ENCODE results near the gene CLEC4G. TPM values are rescaled to one million over a fixed set of nuclear protein-coding genes. Genes with fewer than 3 reads are reported as not detected.

Gene CLEC4G
- total RNA-seq, 4 donors from 2014 or later, result 0.55 to 1.1 TPM; not detected in 2

DNA sequence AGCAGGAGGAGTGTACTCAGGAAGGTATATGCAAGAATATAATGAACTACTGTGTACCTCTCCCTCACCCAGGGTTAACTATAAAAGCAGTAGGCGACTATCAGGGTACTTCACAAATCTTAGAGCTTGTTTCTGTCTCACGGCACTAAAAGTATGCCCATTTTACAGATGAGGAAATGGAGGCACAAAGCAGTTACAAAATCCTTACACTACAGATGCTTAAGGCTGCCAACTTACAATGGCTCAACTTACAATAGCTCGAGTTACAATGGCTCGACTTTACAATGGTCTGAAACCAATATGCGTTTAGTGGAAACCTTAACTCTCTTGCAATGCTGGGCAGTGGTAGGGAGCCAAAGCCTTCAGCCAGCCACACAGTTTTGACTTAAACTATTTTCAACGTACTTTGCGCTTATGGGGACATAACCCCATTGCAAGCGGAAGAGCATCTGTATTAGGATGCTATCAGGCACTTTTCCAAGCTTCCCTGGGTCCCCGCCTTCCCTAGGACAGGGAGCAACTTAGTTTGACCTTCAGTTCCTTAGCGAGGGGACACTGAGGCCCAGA, 34.1 kb downstream of the CLEC4G start:
- no peak for DNase-seq
- in situ Hi-C loops (cut with MboI; ENCODE audit: low pct_ligation_motif_present in 1 of 4, low pct_unique_long_range_greater_than_20kb in 1 of 4, low sequenced_read_pairs in 3 of 4), result no loop called here
- TF ChIP-seq POLR2AphosphoS5 (IDR thresholded peaks at IDR 0.05) (no peak), POLR2A (IDR thresholded peaks at IDR 0.05) (no peak), EP300 (IDR thresholded peaks at IDR 0.05; ENCODE audit: low read depth) (no peak)
- TF ChIP-seq, protein P1, sequence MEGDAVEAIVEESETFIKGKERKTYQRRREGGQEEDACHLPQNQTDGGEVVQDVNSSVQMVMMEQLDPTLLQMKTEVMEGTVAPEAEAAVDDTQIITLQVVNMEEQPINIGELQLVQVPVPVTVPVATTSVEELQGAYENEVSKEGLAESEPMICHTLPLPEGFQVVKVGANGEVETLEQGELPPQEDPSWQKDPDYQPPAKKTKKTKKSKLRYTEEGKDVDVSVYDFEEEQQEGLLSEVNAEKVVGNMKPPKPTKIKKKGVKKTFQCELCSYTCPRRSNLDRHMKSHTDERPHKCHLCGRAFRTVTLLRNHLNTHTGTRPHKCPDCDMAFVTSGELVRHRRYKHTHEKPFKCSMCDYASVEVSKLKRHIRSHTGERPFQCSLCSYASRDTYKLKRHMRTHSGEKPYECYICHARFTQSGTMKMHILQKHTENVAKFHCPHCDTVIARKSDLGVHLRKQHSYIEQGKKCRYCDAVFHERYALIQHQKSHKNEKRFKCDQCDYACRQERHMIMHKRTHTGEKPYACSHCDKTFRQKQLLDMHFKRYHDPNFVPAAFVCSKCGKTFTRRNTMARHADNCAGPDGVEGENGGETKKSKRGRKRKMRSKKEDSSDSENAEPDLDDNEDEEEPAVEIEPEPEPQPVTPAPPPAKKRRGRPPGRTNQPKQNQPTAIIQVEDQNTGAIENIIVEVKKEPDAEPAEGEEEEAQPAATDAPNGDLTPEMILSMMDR (IDR thresholded peaks at IDR 0.05), result no peak
- no peaks in the 10 kb centered on the region for H3K9me3 ChIP-seq
- intact Hi-C loops (cut with DNase I; ENCODE audit: low total_unique reads), result no loop called here
- H3K4me3 ChIP-seq, result no peak overlapping the region
- H3K27me3 ChIP-seq, result peaks cover 22% of the 10 kb centered on the region
- 30 to 81% methylated on average over 2 to 10 of the region's 10 CpGs for WGBS, 2 donors (ENCODE audit: low coverage in 1 of 2)
- H3K36me3 ChIP-seq, result no peaks in the 10 kb centered on the region
- no peaks in the 10 kb centered on the region for H3K4me1 ChIP-seq
- no peak overlapping the region for H3K27ac ChIP-seq

- intact Hi-C loops (cut with DNase I; ENCODE audit: low total_unique reads), result no loop called here
Observed at GRCh38 chr19:7694499-7694898, 37.4 kb downstream of the CLEC4G start.

DNA sequence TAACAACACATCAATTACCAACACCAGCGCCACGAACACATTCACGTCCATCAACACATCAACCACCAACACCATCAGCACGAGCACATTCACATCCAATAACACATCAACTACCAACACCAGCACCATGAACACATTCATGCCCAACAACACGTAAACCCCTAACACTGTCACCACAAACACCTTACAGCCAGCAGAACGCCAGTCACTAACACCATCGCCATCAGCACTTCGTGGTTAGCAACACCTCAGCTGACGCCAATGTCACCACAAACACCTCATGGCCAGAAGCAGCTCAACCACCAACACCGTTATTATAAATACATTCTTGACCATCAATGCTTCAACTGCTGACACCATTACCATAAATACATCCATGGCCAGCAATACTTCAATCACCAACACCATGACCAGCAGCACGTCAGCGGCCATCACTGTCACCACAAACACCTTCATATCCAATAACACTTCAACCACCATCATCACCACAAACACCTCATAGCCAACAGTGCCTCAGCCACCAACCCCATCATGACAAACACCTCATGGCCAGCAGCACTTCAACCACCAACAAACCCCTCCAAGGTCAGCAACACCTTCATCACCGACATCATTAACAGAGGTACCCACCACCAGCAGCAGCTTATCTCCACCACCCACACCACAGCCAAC, 39.4 kb downstream of the CLEC4G start:
- Histone ChIP-seq H3K27me3 (no peaks in the 10 kb centered on the region), H3K4me3 (no peak overlapping the region), H3K36me3 (no peaks in the 10 kb centered on the region), H3K27ac (no peak overlapping the region), H3K4me1 (no peaks in the 10 kb centered on the region), H3K9me3 (no peaks in the 10 kb centered on the region)
- WGBS, 2 donors (ENCODE audit: low coverage in 1 of 2), result 73 to 86% methylated on average over 6 to 13 of the region's 13 CpGs
- no peak for TF ChIP-seq EP300 (IDR thresholded peaks at IDR 0.05; ENCODE audit: low read depth)
- TF ChIP-seq, protein P1 (IDR thresholded peaks at IDR 0.05), result no peak
- TF ChIP-seq POLR2AphosphoS5 (IDR thresholded peaks at IDR 0.05), result no peak
- TF ChIP-seq POLR2A (IDR thresholded peaks at IDR 0.05), result no peak
- intact Hi-C loops (cut with DNase I; ENCODE audit: low total_unique reads) (no loop called here), in situ Hi-C loops (cut with MboI; ENCODE audit: low pct_ligation_motif_present in 1 of 4, low pct_unique_long_range_greater_than_20kb in 1 of 4, low sequenced_read_pairs in 3 of 4) (no loop called here)
- no peak for DNase-seq

More at GRCh38 chr19:7694499-7694898, 37.4 kb downstream of the CLEC4G start:
- H3K4me1 ChIP-seq, result no peaks in the 10 kb centered on the region
- in situ Hi-C loops (cut with MboI; ENCODE audit: low pct_ligation_motif_present in 1 of 4, low pct_unique_long_range_greater_than_20kb in 1 of 4, low sequenced_read_pairs in 3 of 4), result no loop called here
- H3K27ac ChIP-seq, result no peak overlapping the region
- TF ChIP-seq EP300 (IDR thresholded peaks at IDR 0.05; ENCODE audit: low read depth) (no peak), POLR2AphosphoS5 (IDR thresholded peaks at IDR 0.05) (no peak), POLR2A (IDR thresholded peaks at IDR 0.05) (no peak)
- TF ChIP-seq, protein P1 (IDR thresholded peaks at IDR 0.05), result no peak
- H3K27me3 ChIP-seq, result peaks cover 16% of the 10 kb centered on the region
- WGBS, 2 donors (ENCODE audit: low coverage in 1 of 2), result 53% methylated on average over 4 of the region's 4 CpGs; no CpG with 5 or more reads in 1 of the 2 donors
- no peak overlapping the region for H3K4me3 ChIP-seq
- no peak for DNase-seq
- H3K9me3 ChIP-seq, result no peaks in the 10 kb centered on the region
- no peaks in the 10 kb centered on the region for H3K36me3 ChIP-seq

GRCh38 chr19:7691497-7691896, 40.4 kb downstream of the CLEC4G start:
- H3K9me3 ChIP-seq, result no peaks in the 10 kb centered on the region
- H3K4me1 ChIP-seq, result no peaks in the 10 kb centered on the region
- H3K4me3 ChIP-seq, result no peak overlapping the region
- TF ChIP-seq POLR2AphosphoS5 (IDR thresholded peaks at IDR 0.05) (no peak), POLR2A (IDR thresholded peaks at IDR 0.05) (no peak), EP300 (IDR thresholded peaks at IDR 0.05; ENCODE audit: low read depth) (no peak)
- TF ChIP-seq, protein P1 (IDR thresholded peaks at IDR 0.05), result no peak
- in situ Hi-C loops (cut with MboI; ENCODE audit: low pct_ligation_motif_present in 1 of 4, low pct_unique_long_range_greater_than_20kb in 1 of 4, low sequenced_read_pairs in 3 of 4), result no loop called here
- intact Hi-C loops (cut with DNase I; ENCODE audit: low total_unique reads), result no loop called here
- no peaks in the 10 kb centered on the region for H3K27me3 ChIP-seq
- DNase-seq, result no peak
- H3K36me3 ChIP-seq, result no peaks in the 10 kb centered on the region
- H3K27ac ChIP-seq, result no peak overlapping the region
